Right lobe of liver (tissue), 4 donors: ENCODE data around the gene TGOLN2.

Source experiments
- POLR2A ChIP-seq: fragments of 450-650 bp; IDR thresholded peaks from one replicate; pipeline ENCODE4 v1.6.1; 2017; ENCODE audit warnings: antibody characterized with exemption, mild to moderate bottlenecking
- TF ChIP-seq, protein P1 (sequence below), 4 donors: fragments of 200-600 bp in 3 of 4; fragments of 450-650 bp in 1 of 4; IDR thresholded peaks; one replicate each; pipeline versions ENCODE4 v1.5.1 to v1.8.0; 2016 to 2022; ENCODE audit warnings: antibody characterized with exemption in 4 of 4, mild to moderate bottlenecking in 2 of 4
- donor health status: DM: no; HTN: no; CAD: no.
- donor health status: DM: no; HTN: no; CAD: no.
- donor health status: DM: no; HTN: yes; CAD: no.

DNA sequence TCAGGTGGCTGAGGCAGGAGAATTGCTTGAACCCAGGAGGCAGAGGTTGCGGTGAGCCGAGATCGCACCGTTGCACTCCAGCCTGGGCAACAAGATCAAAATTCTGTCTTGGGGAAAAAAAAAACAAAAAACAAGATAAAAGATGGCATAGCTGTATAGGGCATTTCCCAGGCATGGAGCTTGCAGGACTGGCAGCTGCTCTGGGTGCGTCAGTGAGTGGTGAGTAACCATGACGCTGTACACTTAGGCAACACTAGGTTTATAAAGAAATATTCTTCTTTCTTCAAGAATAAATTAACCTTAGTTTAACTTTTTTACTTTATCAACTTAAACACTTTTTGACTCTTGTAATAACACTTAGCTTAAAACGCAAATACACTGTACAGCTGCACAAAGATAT, 15.4 kb downstream of the TGOLN2 start:
- TF ChIP-seq, protein P1, sequence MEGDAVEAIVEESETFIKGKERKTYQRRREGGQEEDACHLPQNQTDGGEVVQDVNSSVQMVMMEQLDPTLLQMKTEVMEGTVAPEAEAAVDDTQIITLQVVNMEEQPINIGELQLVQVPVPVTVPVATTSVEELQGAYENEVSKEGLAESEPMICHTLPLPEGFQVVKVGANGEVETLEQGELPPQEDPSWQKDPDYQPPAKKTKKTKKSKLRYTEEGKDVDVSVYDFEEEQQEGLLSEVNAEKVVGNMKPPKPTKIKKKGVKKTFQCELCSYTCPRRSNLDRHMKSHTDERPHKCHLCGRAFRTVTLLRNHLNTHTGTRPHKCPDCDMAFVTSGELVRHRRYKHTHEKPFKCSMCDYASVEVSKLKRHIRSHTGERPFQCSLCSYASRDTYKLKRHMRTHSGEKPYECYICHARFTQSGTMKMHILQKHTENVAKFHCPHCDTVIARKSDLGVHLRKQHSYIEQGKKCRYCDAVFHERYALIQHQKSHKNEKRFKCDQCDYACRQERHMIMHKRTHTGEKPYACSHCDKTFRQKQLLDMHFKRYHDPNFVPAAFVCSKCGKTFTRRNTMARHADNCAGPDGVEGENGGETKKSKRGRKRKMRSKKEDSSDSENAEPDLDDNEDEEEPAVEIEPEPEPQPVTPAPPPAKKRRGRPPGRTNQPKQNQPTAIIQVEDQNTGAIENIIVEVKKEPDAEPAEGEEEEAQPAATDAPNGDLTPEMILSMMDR (IDR thresholded peaks at IDR 0.05) = no peak
- TF ChIP-seq POLR2A = no peak
